NB4 (cell line): ENCODE measurements around the gene HPSE.
"Not testable (repeated sequence)": the region's sequence is repeated elsewhere in the genome, so short reads cannot be mapped to it uniquely, and the experiment has no call there.

ENCODE experiments used
- DNase-seq: peaks from one replicate; pipeline ENCODE4 v3.0.0; 2010; ENCODE audit warnings: low read depth
- H3K4me3 ChIP-seq: one replicate; pipeline ENCODE4 v1.5.1; 2011; ENCODE audit warnings: mild to moderate bottlenecking, low read depth, low read length, moderate library complexity
- MYC ChIP-seq: IDR thresholded peaks from 2 replicates; pipeline ENCODE4 v1.6.1; 2011; ENCODE audit warnings: low read depth, low read length
- POLR2A ChIP-seq: IDR thresholded peaks from 2 replicates; pipeline ENCODE4 v1.6.1; 2011; ENCODE audit warnings: mild to moderate bottlenecking; ENCODE audit not compliant: insufficient read length; ENCODE audit errors: extremely low read depth
- TF ChIP-seq, protein P1 (sequence below): IDR thresholded peaks from one replicate; pipeline ENCODE4 v1.5.1; 2012; ENCODE audit warnings: low read depth, low read length
- TF ChIP-seq, protein P2 (sequence below): IDR thresholded peaks from 2 replicates; pipeline ENCODE4 v1.6.1; 2011; ENCODE audit warnings: low read depth, low read length

Gene HPSE

DNA sequence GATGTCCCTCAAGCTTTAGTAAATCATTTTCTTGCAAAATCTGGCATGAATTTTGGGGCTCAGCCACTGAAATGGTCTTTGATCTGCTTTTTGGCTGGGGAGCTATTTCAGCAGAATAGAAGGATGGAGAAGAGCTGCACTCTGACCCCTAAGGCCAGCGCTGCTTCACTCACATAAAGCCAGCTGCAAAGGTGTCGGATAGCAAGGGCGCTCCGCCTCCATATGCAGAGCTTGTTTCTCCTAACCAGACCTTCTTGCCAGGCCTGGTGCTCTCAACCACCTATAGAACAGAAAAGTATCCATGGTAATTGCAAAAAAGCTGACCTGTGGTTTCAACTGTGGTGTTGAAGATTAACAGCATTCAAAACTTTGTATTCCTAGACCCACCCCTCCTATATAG lies 26.0 kb downstream of the HPSE start:
- no peak for DNase-seq
- no peak overlapping the region for H3K4me3 ChIP-seq
- TF ChIP-seq, protein P1, sequence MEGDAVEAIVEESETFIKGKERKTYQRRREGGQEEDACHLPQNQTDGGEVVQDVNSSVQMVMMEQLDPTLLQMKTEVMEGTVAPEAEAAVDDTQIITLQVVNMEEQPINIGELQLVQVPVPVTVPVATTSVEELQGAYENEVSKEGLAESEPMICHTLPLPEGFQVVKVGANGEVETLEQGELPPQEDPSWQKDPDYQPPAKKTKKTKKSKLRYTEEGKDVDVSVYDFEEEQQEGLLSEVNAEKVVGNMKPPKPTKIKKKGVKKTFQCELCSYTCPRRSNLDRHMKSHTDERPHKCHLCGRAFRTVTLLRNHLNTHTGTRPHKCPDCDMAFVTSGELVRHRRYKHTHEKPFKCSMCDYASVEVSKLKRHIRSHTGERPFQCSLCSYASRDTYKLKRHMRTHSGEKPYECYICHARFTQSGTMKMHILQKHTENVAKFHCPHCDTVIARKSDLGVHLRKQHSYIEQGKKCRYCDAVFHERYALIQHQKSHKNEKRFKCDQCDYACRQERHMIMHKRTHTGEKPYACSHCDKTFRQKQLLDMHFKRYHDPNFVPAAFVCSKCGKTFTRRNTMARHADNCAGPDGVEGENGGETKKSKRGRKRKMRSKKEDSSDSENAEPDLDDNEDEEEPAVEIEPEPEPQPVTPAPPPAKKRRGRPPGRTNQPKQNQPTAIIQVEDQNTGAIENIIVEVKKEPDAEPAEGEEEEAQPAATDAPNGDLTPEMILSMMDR = no peak
- TF ChIP-seq, protein P2, sequence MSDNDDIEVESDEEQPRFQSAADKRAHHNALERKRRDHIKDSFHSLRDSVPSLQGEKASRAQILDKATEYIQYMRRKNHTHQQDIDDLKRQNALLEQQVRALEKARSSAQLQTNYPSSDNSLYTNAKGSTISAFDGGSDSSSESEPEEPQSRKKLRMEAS = no peak
- no peak for TF ChIP-seq MYC
- TF ChIP-seq POLR2A = no peak

DNA sequence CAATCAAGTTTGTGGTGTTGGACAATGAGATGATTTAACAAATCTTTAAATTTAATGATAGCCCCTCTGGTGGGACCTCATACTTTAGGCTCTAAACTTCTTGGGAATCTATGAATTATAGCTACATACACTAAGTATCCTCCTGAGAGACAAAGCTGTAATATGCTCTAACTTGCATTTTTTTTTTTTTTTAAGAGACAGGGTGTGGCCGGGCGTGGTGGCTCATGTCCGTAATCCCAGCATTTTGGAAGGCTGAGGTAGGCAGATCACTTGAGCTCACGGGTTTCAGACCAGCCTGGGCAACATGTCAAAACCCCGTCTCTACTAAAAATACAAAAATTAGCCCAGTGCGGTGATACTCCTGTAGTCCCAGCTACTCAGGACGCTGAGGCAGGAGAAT lies 26.7 kb downstream of the HPSE start:
- DNase-seq = no peak
- no peak for TF ChIP-seq POLR2A
- H3K4me3 ChIP-seq = no peak overlapping the region

DNA sequence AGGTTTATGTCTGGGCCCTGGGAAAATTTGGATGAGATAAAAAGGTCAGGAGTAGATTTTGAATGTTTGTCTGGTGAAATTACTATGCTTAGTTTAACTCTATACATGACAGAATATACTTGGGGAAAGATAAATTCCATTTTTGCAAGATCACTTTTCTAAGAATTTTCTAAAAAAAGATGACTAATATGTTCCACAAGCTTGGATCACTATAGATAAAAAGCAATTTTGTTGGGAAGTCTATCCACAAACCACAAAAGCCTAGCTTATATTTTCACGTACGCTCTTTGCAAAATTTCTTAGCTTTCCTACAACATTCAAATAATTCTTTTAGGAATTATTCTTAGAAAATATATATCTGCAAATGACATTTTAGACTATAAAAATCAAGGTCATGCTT lies 29.5 kb downstream of the HPSE start:
- no peak for DNase-seq
- H3K4me3 ChIP-seq = no peak overlapping the region
- TF ChIP-seq POLR2A = no peak
- TF ChIP-seq, protein P2 = no peak
- TF ChIP-seq, protein P1 = no peak
- no peak for TF ChIP-seq MYC

DNA sequence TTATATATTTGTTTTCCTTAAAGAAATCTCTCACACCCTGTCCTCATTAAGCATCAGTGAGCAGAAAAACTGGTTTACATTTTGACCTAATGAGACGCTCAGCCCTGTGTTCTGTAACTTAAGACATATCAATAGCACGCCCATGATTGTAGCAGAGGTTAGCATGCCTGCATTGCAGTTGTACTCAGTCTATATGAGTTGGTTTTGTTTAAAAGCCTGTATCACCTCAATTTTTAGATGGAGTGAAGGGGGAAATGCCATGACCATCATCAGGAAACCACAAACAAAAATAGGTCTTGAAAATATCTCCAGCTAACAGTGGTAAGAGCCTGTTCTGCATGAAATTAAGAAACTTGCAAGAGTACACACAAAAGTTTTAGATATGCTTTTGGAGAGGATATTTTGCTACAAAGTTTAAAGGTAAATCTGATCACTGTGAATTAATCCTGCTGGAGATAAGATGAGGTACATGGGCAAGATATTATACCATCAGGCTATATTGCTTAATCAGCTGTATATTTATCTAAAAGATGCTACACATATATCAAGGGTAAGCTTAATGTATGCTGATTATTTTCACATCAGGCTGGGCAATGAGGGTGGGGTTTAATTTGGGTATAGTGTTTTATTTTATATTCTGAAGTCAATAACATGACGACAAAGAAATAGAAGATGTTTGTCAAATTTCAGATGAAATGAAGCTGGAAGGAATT lies 36.9 kb downstream of the HPSE start:
- TF ChIP-seq, protein P1 = no peak
- TF ChIP-seq MYC = no peak
- TF ChIP-seq POLR2A = no peak
- TF ChIP-seq, protein P2 = no peak
- peak; percentile 18 for DNase-seq
- no peak overlapping the region for H3K4me3 ChIP-seq

DNA sequence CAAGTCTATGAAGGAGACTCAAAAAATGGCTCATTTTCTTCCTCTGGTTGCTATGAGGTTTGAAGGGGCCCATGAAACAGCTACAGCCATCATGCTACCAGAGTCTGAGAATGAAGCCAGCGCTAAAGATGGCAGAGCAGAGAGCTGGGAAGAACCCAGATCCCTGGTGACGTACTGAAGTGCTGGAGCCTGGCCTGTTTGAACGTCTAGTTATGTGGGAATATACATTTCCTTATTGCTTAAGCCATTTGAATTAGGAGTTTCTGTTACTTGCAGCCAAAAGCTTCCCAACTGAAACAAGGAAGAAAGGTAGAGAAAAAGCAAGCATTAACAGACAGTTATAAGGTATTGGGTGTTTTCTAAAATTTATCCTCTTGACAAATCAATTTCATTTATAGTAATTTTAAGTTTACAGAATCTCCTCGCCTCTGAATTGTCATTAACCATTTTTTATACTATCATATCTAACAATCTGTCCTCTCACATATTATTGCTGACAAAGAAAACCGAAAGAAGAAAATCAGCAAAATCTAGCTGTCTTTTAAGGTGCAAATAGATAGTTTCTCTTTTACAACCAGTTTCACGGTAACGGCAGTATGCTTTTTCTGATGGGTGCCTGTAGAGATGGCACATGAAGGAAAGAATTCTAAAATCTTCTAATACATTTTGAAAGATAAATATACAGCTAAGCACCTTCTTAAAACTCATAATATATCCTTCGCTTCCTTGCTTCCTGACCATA lies 41.2 kb downstream of the HPSE start:
- TF ChIP-seq, protein P1 = no peak
- TF ChIP-seq MYC (no peak), POLR2A (no peak)
- TF ChIP-seq, protein P2 = no peak
- DNase-seq = no peak
- no peak overlapping the region for H3K4me3 ChIP-seq

DNA sequence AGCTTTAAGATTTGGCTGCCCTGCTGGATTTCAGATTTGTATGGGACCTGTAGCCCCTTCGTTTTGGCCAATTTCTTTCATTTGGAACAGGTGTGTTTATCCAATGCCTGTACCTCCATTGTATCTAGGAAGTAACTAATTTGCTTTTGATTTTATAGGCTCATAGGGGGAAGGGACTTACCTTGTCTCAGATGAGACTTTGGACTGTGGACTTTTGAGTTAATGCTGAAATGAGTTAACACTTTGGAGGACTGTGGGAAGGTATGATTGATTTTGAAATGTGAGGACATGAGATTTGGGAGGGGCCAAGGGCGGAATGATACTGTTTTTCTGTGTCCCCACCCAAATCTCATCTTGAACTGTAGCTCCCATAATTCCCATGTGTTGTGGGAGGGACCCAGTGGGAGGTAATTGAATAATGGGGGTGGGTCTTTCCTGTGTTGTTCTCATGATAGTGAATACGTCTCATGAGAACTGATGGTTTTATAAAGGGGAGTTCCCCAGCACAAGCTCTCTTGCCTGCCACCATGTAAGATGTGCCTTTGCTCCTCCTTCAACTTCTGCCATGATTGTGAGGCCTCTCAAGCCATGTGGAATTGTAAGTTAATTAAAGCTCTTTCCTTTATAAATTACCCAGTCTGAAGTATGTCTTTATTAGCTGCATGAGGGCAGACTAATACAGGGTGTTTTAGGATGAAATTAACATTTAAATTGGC lies 44.4 kb downstream of the HPSE start:
- not testable (repeated sequence) for H3K4me3 ChIP-seq, DNase-seq

DNA sequence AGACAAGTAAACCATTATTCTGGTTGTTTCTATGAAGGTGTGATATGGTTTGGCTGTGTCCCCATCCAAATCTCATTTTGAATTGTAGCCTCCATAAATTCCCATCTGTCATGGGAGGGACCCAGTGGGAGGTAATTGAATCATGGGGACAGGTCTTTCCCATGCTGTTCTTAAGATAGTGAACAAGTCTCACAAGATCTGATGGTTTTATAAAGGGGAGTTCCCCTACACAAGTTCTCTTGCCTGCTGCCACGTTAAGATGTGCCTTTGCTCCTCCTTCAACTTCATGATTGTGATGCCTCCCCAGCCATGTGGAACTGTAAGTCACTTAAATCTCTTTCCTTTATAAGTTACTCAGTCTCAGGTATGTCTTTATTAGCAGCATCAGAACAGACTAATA lies 46.3 kb downstream of the HPSE start:
- not testable (repeated sequence) for DNase-seq, H3K4me3 ChIP-seq
